ENCODE data around the gene IZUMO4. TPM values are rescaled to one million over a fixed set of nuclear protein-coding genes. Genes with fewer than 3 reads are reported as not detected.

The IZUMO4 gene
- total and polyA plus RNA-seq, 5 donors from 2014 or later = 0.47 to 16.5 (median 0.78) TPM

DNA sequence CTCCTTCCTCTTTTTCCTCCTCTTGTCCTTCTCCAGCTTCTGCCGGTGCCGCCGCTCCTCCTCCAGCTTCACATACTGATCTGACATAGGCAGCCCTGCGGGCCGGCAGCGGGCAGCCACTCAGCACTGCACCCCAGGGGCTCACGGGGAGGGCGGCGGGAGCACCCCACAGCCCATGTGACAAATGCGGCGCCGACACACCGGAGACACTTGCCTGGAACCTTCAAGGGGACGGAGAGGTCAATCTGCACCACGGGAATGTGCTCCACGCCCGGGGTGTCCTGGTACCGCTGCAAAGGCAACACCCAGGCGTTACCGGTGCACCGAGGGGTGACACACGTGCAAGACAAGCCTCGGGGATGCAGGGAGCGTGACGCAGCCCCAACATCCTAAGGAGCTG, 18.6 kb downstream of the IZUMO4 start:
- H3K4me3 ChIP-seq (ENCODE audit: low read depth, low read length) = no peak overlapping the region
- H3K36me3 ChIP-seq (ENCODE audit: control insufficient read depth, insufficient read depth, low read length) = peaks cover 79% of the 10 kb centered on the region
- Mint-ChIP-seq H3K36me3 (peaks cover 29% of the 10 kb centered on the region), H3K4me1 (peaks cover 0 to 6% (median 3%) of the 10 kb centered on the region in 4 donors), H3K27me3 (no peaks in the 10 kb centered on the region), H3K27ac (peak overlapping the region in 1 of 3 donors; percentile 42), H3K9me3 (no peaks in the 10 kb centered on the region), H3K4me3 (peak overlapping the region in 1 of 4 donors; percentile 47)
- H3K27ac ChIP-seq (ENCODE audit: insufficient read depth, low read length, poor library complexity, severe bottlenecking) = no peak overlapping the region
- DNase-seq (no peak), ATAC-seq (ENCODE audit: low read depth in 2 of 2) (no peak)
- H3K4me1 ChIP-seq (ENCODE audit: control insufficient read depth, insufficient read depth, low read length, poor library complexity, severe bottlenecking) = no peaks in the 10 kb centered on the region
- no peaks in the 10 kb centered on the region for H3K9me3 ChIP-seq (ENCODE audit: control insufficient read depth in 2 of 2, low read length in 2 of 2)
- no peaks in the 10 kb centered on the region for H3K27me3 ChIP-seq (ENCODE audit: control insufficient read depth, insufficient read depth, low read length)

DNA sequence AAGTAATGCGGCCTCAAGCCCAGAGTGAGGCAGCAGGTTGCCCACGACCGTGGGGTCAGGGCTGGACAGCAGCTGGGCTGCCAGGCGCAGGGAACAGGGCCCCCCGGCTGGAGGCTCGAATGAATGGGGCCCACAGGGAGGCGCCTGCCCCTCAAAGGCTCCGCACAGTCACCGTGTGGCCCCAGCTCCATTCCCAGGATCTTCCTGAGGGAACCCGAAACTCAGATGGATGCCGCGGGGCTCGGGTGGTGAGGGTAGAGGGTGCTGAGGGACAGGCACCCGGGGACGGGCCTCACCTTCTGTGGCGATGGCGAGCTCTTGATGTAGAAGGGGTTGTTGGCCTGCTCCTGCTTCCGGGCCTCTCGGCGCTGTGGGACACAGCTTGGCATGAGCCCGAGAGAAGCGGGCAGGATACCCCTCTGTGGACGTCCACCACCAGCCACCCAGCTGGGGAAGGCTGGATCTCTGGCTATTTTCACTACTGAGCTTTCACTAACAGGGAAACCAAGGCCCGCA, 19.3 kb downstream of the IZUMO4 start:
- Mint-ChIP-seq H3K4me1 (peaks cover 0 to 6% (median 3%) of the 10 kb centered on the region in 4 donors), H3K27ac (no peak overlapping the region), H3K27me3 (no peaks in the 10 kb centered on the region), H3K9me3 (no peaks in the 10 kb centered on the region), H3K4me3 (no peak overlapping the region), H3K36me3 (peaks cover 29% of the 10 kb centered on the region)
- Histone ChIP-seq H3K27ac (ENCODE audit: insufficient read depth, low read length, poor library complexity, severe bottlenecking) (no peak overlapping the region), H3K4me3 (ENCODE audit: low read depth, low read length) (no peak overlapping the region), H3K27me3 (ENCODE audit: control insufficient read depth, insufficient read depth, low read length) (no peaks in the 10 kb centered on the region), H3K4me1 (ENCODE audit: control insufficient read depth, insufficient read depth, low read length, poor library complexity, severe bottlenecking) (no peaks in the 10 kb centered on the region), H3K9me3 (ENCODE audit: control insufficient read depth in 2 of 2, low read length in 2 of 2) (no peaks in the 10 kb centered on the region), H3K36me3 (ENCODE audit: control insufficient read depth, insufficient read depth, low read length) (peaks cover 81% of the 10 kb centered on the region)
- DNase-seq (no peak), ATAC-seq (ENCODE audit: low read depth in 2 of 2) (no peak)

GRCh38 chr19:2116507-2116906, 19.8 kb downstream of the IZUMO4 start:
- H3K27ac Mint-ChIP-seq = no peak overlapping the region

GRCh38 chr19:2117215-2117960, 20.7 kb downstream of the IZUMO4 start:
- ATAC-seq (ENCODE audit: low read depth in 2 of 2) = no peak
- no peaks in the 10 kb centered on the region for H3K9me3 Mint-ChIP-seq
- Histone ChIP-seq H3K36me3 (ENCODE audit: control insufficient read depth, insufficient read depth, low read length) (peaks cover 82% of the 10 kb centered on the region), H3K27me3 (ENCODE audit: control insufficient read depth, insufficient read depth, low read length) (no peaks in the 10 kb centered on the region), H3K27ac (ENCODE audit: insufficient read depth, low read length, poor library complexity, severe bottlenecking) (no peak overlapping the region), H3K4me1 (ENCODE audit: control insufficient read depth, insufficient read depth, low read length, poor library complexity, severe bottlenecking) (no peaks in the 10 kb centered on the region), H3K4me3 (ENCODE audit: low read depth, low read length) (no peak overlapping the region), H3K9me3 (ENCODE audit: control insufficient read depth in 2 of 2, low read length in 2 of 2) (no peaks in the 10 kb centered on the region)
- H3K36me3 Mint-ChIP-seq = peaks cover 25% of the 10 kb centered on the region
- H3K4me1 Mint-ChIP-seq = peaks cover 0 to 6% (median 2%) of the 10 kb centered on the region in 4 donors
- DNase-seq = no peak
- no peak overlapping the region for H3K4me3 Mint-ChIP-seq
- H3K27ac Mint-ChIP-seq = no peak overlapping the region
- H3K27me3 Mint-ChIP-seq = no peaks in the 10 kb centered on the region

More at GRCh38 chr19:2116507-2116906, 19.8 kb downstream of the IZUMO4 start:
- Histone ChIP-seq H3K27ac (ENCODE audit: insufficient read depth, low read length, poor library complexity, severe bottlenecking) (no peak overlapping the region), H3K4me3 (ENCODE audit: low read depth, low read length) (no peak overlapping the region), H3K9me3 (ENCODE audit: control insufficient read depth in 2 of 2, low read length in 2 of 2) (no peaks in the 10 kb centered on the region), H3K27me3 (ENCODE audit: control insufficient read depth, insufficient read depth, low read length) (no peaks in the 10 kb centered on the region), H3K36me3 (ENCODE audit: control insufficient read depth, insufficient read depth, low read length) (peaks cover 85% of the 10 kb centered on the region), H3K4me1 (ENCODE audit: control insufficient read depth, insufficient read depth, low read length, poor library complexity, severe bottlenecking) (no peaks in the 10 kb centered on the region)
- Mint-ChIP-seq H3K4me1 (peaks cover 0 to 6% (median 3%) of the 10 kb centered on the region in 4 donors), H3K9me3 (no peaks in the 10 kb centered on the region), H3K27me3 (no peaks in the 10 kb centered on the region), H3K4me3 (no peak overlapping the region), H3K36me3 (peaks cover 29% of the 10 kb centered on the region)
- ATAC-seq (ENCODE audit: low read depth in 2 of 2) = no peak
- DNase-seq = no peak

GRCh38 chr19:2118438-2118837, 21.7 kb downstream of the IZUMO4 start:
- Histone ChIP-seq H3K27ac (ENCODE audit: insufficient read depth, low read length, poor library complexity, severe bottlenecking) (no peak overlapping the region), H3K4me3 (ENCODE audit: low read depth, low read length) (no peak overlapping the region), H3K36me3 (ENCODE audit: control insufficient read depth, insufficient read depth, low read length) (peaks cover 80% of the 10 kb centered on the region), H3K9me3 (ENCODE audit: control insufficient read depth in 2 of 2, low read length in 2 of 2) (no peaks in the 10 kb centered on the region), H3K27me3 (ENCODE audit: control insufficient read depth, insufficient read depth, low read length) (no peaks in the 10 kb centered on the region), H3K4me1 (ENCODE audit: control insufficient read depth, insufficient read depth, low read length, poor library complexity, severe bottlenecking) (no peaks in the 10 kb centered on the region)
- no peaks in the 10 kb centered on the region for H3K27me3 Mint-ChIP-seq
- H3K4me1 Mint-ChIP-seq = peaks cover 0 to 6% (median 1%) of the 10 kb centered on the region in 4 donors
- H3K27ac Mint-ChIP-seq = peak overlapping the region in 1 of 3 donors; percentile 63
- H3K9me3 Mint-ChIP-seq = no peaks in the 10 kb centered on the region
- DNase-seq (no peak), ATAC-seq (ENCODE audit: low read depth in 2 of 2) (no peak)
- H3K4me3 Mint-ChIP-seq = no peak overlapping the region
- peaks cover 23% of the 10 kb centered on the region for H3K36me3 Mint-ChIP-seq

DNA sequence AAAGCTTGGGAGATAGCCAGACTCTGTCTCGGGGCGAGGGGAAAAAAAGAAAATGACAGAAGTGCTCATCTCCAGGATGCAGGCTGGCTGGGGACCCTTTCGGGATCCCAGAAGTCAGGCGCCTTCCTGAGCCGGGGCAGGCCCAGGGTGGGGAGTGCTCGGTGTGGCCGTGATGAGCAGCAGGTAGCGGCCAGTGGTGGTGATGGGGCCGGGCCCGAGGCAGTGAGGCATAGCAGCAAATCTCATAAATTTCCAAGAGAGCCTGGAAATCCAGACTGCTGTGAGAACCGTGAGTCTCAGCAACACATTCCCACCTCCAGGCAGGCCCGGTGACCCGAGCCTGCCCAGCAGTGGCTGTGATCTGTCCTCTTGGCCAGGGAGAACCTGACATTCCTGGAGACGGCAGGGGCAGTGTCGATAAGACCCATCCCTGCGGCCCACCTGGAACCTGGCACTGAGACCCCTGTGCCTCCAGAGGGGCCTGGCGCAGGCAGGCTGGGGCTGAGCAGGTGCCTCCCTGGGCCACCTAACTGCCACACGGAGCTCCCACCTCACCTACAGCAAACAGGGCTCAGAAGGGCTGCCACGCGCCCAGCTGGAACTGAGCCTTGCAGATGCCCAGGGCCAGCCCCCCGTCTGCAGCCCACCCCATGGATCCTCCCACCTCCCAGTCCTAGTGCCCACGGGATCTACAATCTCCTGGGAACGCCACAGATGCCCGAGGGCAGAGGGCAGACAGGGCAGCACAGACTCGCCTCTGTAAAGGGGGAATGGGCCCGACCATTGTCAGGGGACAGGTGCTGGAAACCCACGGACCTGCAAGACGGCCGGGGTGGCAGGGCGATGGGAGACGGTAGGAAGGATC, 23.4 kb downstream of the IZUMO4 start:
- Histone ChIP-seq H3K9me3 (ENCODE audit: control insufficient read depth in 2 of 2, low read length in 2 of 2) (no peaks in the 10 kb centered on the region), H3K4me3 (ENCODE audit: low read depth, low read length) (no peak overlapping the region), H3K4me1 (ENCODE audit: control insufficient read depth, insufficient read depth, low read length, poor library complexity, severe bottlenecking) (no peaks in the 10 kb centered on the region), H3K27me3 (ENCODE audit: control insufficient read depth, insufficient read depth, low read length) (no peaks in the 10 kb centered on the region), H3K36me3 (ENCODE audit: control insufficient read depth, insufficient read depth, low read length) (peaks cover 64% of the 10 kb centered on the region), H3K27ac (ENCODE audit: insufficient read depth, low read length, poor library complexity, severe bottlenecking) (no peak overlapping the region)
- Mint-ChIP-seq H3K27ac (peak overlapping the region in 1 of 3 donors; percentile 69), H3K36me3 (peaks cover 14% of the 10 kb centered on the region), H3K9me3 (no peaks in the 10 kb centered on the region), H3K27me3 (no peaks in the 10 kb centered on the region), H3K4me1 (no peaks in the 10 kb centered on the region), H3K4me3 (no peak overlapping the region)
- ATAC-seq (ENCODE audit: low read depth in 2 of 2) (no peak), DNase-seq (no peak)

DNA sequence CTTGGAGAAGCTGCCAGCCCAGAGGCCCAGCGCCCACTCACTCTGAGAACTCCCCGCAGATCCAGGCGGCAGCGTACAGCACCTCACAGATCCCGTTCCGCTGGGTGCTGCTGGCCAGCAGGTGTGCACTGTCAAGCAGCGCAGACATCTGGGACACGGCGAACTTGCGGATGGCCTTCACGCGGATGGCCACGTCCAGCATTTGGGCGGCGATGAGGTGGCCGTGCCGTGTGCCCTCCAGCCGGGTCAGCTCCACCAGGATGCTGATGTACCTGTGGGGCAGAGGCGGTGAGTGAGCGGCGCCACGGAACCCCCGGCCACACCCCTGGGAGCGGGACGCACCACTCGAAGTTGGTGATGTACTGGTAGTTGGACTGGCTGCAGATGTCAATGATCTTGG, 24.1 kb downstream of the IZUMO4 start:
- H3K4me1 ChIP-seq (ENCODE audit: control insufficient read depth, insufficient read depth, low read length, poor library complexity, severe bottlenecking) = no peaks in the 10 kb centered on the region
- H3K4me1 Mint-ChIP-seq = no peaks in the 10 kb centered on the region
- H3K27ac Mint-ChIP-seq = no peak overlapping the region
- no peaks in the 10 kb centered on the region for H3K9me3 Mint-ChIP-seq
- H3K36me3 Mint-ChIP-seq = peaks cover 13% of the 10 kb centered on the region
- peaks cover 57% of the 10 kb centered on the region for H3K36me3 ChIP-seq (ENCODE audit: control insufficient read depth, insufficient read depth, low read length)
- no peak overlapping the region for H3K4me3 ChIP-seq (ENCODE audit: low read depth, low read length)
- no peaks in the 10 kb centered on the region for H3K27me3 ChIP-seq (ENCODE audit: control insufficient read depth, insufficient read depth, low read length)
- no peak overlapping the region for H3K27ac ChIP-seq (ENCODE audit: insufficient read depth, low read length, poor library complexity, severe bottlenecking)
- no peaks in the 10 kb centered on the region for H3K27me3 Mint-ChIP-seq
- H3K9me3 ChIP-seq (ENCODE audit: control insufficient read depth in 2 of 2, low read length in 2 of 2) = no peaks in the 10 kb centered on the region
- H3K4me3 Mint-ChIP-seq = no peak overlapping the region
- ATAC-seq (ENCODE audit: low read depth in 2 of 2) = no peak
- DNase-seq = no peak
